ENCODE measurements around the gene SLC26A5.
"Not testable (repeated sequence)": the region's sequence is repeated elsewhere in the genome, so short reads cannot be mapped to it uniquely, and the experiment has no call there.

The SLC26A5 gene

GRCh38 chr7:103420857-103421384 is 25.1 kb downstream of the SLC26A5 start:
- H3K4me3 ChIP-seq (ENCODE audit: low read depth, low read length): no peak overlapping the region
- no peak for DNase-seq (ENCODE audit: low read depth)
- TF ChIP-seq MAX (IDR thresholded peaks at IDR 0.05; ENCODE audit: low read depth, low read length) (no peak), POLR2A (IDR thresholded peaks at IDR 0.05; ENCODE audit: extremely low read depth, insufficient read length) (no peak), CTCF (IDR thresholded peaks at IDR 0.05; ENCODE audit: low read depth, low read length) (no peak), MYC (IDR thresholded peaks at IDR 0.05; ENCODE audit: low read depth, low read length) (no peak)

- TF ChIP-seq CTCF (IDR thresholded peaks at IDR 0.05; ENCODE audit: low read depth, low read length): no peak
- TF ChIP-seq MAX (IDR thresholded peaks at IDR 0.05; ENCODE audit: low read depth, low read length): no peak
- TF ChIP-seq POLR2A (IDR thresholded peaks at IDR 0.05; ENCODE audit: extremely low read depth, insufficient read length): no peak
- TF ChIP-seq MYC (IDR thresholded peaks at IDR 0.05; ENCODE audit: low read depth, low read length): no peak
- DNase-seq (ENCODE audit: low read depth): no peak
- no peak overlapping the region for H3K4me3 ChIP-seq (ENCODE audit: low read depth, low read length)
Measured at GRCh38 chr7:103418241-103418640, 27.8 kb downstream of the SLC26A5 start.

GRCh38 chr7:103413407-103413806 is 32.6 kb downstream of the SLC26A5 start:
- TF ChIP-seq POLR2A (IDR thresholded peaks at IDR 0.05; ENCODE audit: extremely low read depth, insufficient read length) (no peak), MAX (IDR thresholded peaks at IDR 0.05; ENCODE audit: low read depth, low read length) (no peak), MYC (IDR thresholded peaks at IDR 0.05; ENCODE audit: low read depth, low read length) (no peak), CTCF (IDR thresholded peaks at IDR 0.05; ENCODE audit: low read depth, low read length) (no peak)
- DNase-seq (ENCODE audit: low read depth): no peak
- no peak overlapping the region for H3K4me3 ChIP-seq (ENCODE audit: low read depth, low read length)

- TF ChIP-seq CTCF (IDR thresholded peaks at IDR 0.05; ENCODE audit: low read depth, low read length): no peak
- TF ChIP-seq MYC (IDR thresholded peaks at IDR 0.05; ENCODE audit: low read depth, low read length): no peak
- TF ChIP-seq MAX (IDR thresholded peaks at IDR 0.05; ENCODE audit: low read depth, low read length): no peak
- TF ChIP-seq POLR2A (IDR thresholded peaks at IDR 0.05; ENCODE audit: extremely low read depth, insufficient read length): no peak
- DNase-seq (ENCODE audit: low read depth): no peak
- no peak overlapping the region for H3K4me3 ChIP-seq (ENCODE audit: low read depth, low read length)
Measured at GRCh38 chr7:103412151-103412550, 33.9 kb downstream of the SLC26A5 start.

GRCh38 chr7:103405789-103406613 is 40.0 kb downstream of the SLC26A5 start:
- not testable (repeated sequence) for DNase-seq (ENCODE audit: low read depth); H3K4me3 ChIP-seq (ENCODE audit: low read depth, low read length)

- DNase-seq (ENCODE audit: low read depth); H3K4me3 ChIP-seq (ENCODE audit: low read depth, low read length): not testable (repeated sequence)
Measured at GRCh38 chr7:103399687-103400086, 46.3 kb downstream of the SLC26A5 start.
